ENCODE measurements around the gene CSRNP2. TPM values are rescaled to one million over a fixed set of nuclear protein-coding genes. Genes with fewer than 3 reads are reported as not detected.

The CSRNP2 gene
- total RNA-seq, 1 donor from 2014 or later = 112 TPM

GRCh38 chr12:51025836-51026638, 57.4 kb downstream of the CSRNP2 start, which contains the start of gene SLC11A2:
SLC11A2 (minus strand) TSS chr12:51026384; CDS start chr12:51010728, 15,656 bp downstream.
- Mint-ChIP-seq H3K4me3 (ENCODE audit: unreplicated experiment) (peak within 1 kb of the TSS; percentile 96), H3K36me3 (ENCODE audit: low read depth, unreplicated experiment) (no peaks in the 10 kb centered on the region), H3K27ac (ENCODE audit: unreplicated experiment) (peak within 1 kb of the TSS; percentile 86), H3K27me3 (ENCODE audit: unreplicated experiment) (peaks cover 4% of the 10 kb centered on the region), H3K9me3 (ENCODE audit: unreplicated experiment) (no peaks in the 10 kb centered on the region), H3K4me1 (ENCODE audit: unreplicated experiment) (peaks cover 30% of the 10 kb centered on the region)
- no peak for TF ChIP-seq CTCF (IDR thresholded peaks at IDR 0.05; ENCODE audit: unreplicated experiment)
- peak; percentile 92 for DNase-seq (ENCODE audit: low spot score)

GRCh38 chr12:51025338-51025835, 58.0 kb downstream of the CSRNP2 start:
- DNase-seq (ENCODE audit: low spot score) = no peak
- TF ChIP-seq CTCF (IDR thresholded peaks at IDR 0.05; ENCODE audit: unreplicated experiment) = no peak
- Mint-ChIP-seq H3K27ac (ENCODE audit: unreplicated experiment) (peak overlapping the region; percentile 50), H3K4me1 (ENCODE audit: unreplicated experiment) (peaks cover 34% of the 10 kb centered on the region), H3K36me3 (ENCODE audit: low read depth, unreplicated experiment) (no peaks in the 10 kb centered on the region), H3K4me3 (ENCODE audit: unreplicated experiment) (peak overlapping the region; percentile 96), H3K9me3 (ENCODE audit: unreplicated experiment) (no peaks in the 10 kb centered on the region), H3K27me3 (ENCODE audit: unreplicated experiment) (peaks cover 4% of the 10 kb centered on the region)

- peaks cover 34% of the 10 kb centered on the region for H3K4me1 Mint-ChIP-seq (ENCODE audit: unreplicated experiment)
- no peak overlapping the region for H3K27ac Mint-ChIP-seq (ENCODE audit: unreplicated experiment)
- no peak for DNase-seq (ENCODE audit: low spot score)
- H3K27me3 Mint-ChIP-seq (ENCODE audit: unreplicated experiment) = no peaks in the 10 kb centered on the region
- TF ChIP-seq CTCF (IDR thresholded peaks at IDR 0.05; ENCODE audit: unreplicated experiment) = no peak
- no peaks in the 10 kb centered on the region for H3K9me3 Mint-ChIP-seq (ENCODE audit: unreplicated experiment)
- no peaks in the 10 kb centered on the region for H3K36me3 Mint-ChIP-seq (ENCODE audit: low read depth, unreplicated experiment)
- no peak overlapping the region for H3K4me3 Mint-ChIP-seq (ENCODE audit: unreplicated experiment)
These were observed 59.6 kb downstream of the CSRNP2 start for GRCh38 chr12:51023625-51024382.

- no peak for TF ChIP-seq CTCF (IDR thresholded peaks at IDR 0.05; ENCODE audit: unreplicated experiment)
- Mint-ChIP-seq H3K27ac (ENCODE audit: unreplicated experiment) (peak overlapping the region; percentile 91), H3K27me3 (ENCODE audit: unreplicated experiment) (no peaks in the 10 kb centered on the region), H3K4me1 (ENCODE audit: unreplicated experiment) (peaks cover 32% of the 10 kb centered on the region), H3K36me3 (ENCODE audit: low read depth, unreplicated experiment) (no peaks in the 10 kb centered on the region), H3K4me3 (ENCODE audit: unreplicated experiment) (no peak overlapping the region), H3K9me3 (ENCODE audit: unreplicated experiment) (no peaks in the 10 kb centered on the region)
- DNase-seq (ENCODE audit: low spot score) = no peak
These were observed 61.7 kb downstream of the CSRNP2 start for GRCh38 chr12:51021694-51022093.
